ENCODE measurements around the gene C9orf85.

- TF ChIP-seq, protein P1, sequence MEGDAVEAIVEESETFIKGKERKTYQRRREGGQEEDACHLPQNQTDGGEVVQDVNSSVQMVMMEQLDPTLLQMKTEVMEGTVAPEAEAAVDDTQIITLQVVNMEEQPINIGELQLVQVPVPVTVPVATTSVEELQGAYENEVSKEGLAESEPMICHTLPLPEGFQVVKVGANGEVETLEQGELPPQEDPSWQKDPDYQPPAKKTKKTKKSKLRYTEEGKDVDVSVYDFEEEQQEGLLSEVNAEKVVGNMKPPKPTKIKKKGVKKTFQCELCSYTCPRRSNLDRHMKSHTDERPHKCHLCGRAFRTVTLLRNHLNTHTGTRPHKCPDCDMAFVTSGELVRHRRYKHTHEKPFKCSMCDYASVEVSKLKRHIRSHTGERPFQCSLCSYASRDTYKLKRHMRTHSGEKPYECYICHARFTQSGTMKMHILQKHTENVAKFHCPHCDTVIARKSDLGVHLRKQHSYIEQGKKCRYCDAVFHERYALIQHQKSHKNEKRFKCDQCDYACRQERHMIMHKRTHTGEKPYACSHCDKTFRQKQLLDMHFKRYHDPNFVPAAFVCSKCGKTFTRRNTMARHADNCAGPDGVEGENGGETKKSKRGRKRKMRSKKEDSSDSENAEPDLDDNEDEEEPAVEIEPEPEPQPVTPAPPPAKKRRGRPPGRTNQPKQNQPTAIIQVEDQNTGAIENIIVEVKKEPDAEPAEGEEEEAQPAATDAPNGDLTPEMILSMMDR (IDR thresholded peaks at IDR 0.05) = no peak
- no peak for TF ChIP-seq POLR2A (IDR thresholded peaks at IDR 0.05)
Observed at GRCh38 chr9:71875345-71875744, 36.1 kb upstream of the C9orf85 start.
